ENCODE measurements around the gene HSD11B1L. TPM values are rescaled to one million over a fixed set of nuclear protein-coding genes. Genes with fewer than 3 reads are reported as not detected.

The HSD11B1L gene
- total RNA-seq: 5.3 and 8.4 TPM in 2 replicates

GRCh38 chr19:5680437-5681368, at the start of gene HSD11B1L, which contains the start of gene MICOS13:
Gene HSD11B1L (plus strand): TSS chr19:5681027. CDS start chr19:5684833, 3,806 bp downstream.
Gene MICOS13 (minus strand): TSS chr19:5680516. CDS start chr19:5680486, 30 bp downstream.

GRCh38 chr19:5690125-5690954, 9.5 kb downstream of the HSD11B1L start, which contains the start of gene RPL36:
Gene RPL36 (plus strand): TSS chr19:5690295. CDS start chr19:5690508, 213 bp downstream.

GRCh38 chr19:5719961-5720790, 39.3 kb downstream of the HSD11B1L start, which contains the start of the genes CATSPERD and LONP1:
Gene CATSPERD (plus strand): TSS chr19:5720637. CDS start chr19:5720738, 101 bp downstream.
Gene LONP1 (minus strand): TSS chr19:5720146. CDS start chr19:5720132, 14 bp downstream.

Other genes with a start within 250 kb of the HSD11B1L start
- gene ZNRF4, start 225.6 kb upstream of the HSD11B1L start, total RNA-seq: not detected in 2 replicates
- gene TINCR, start 113.1 kb upstream of the HSD11B1L start, total RNA-seq: under 0.01 and 0.09 TPM in 2 replicates
- gene SAFB2, start 58.3 kb upstream of the HSD11B1L start, total RNA-seq: 31.3 and 42.9 TPM in 2 replicates
- gene SAFB, start 57.9 kb upstream of the HSD11B1L start, total RNA-seq: 54.3 and 61.3 TPM in 2 replicates
- gene MICOS13, start 511 bp upstream of the HSD11B1L start, total RNA-seq: 63.3 and 70.9 TPM in 2 replicates
- 815 and 826 TPM in 2 replicates for gene RPL36, start 9.3 kb downstream of the HSD11B1L start, total RNA-seq
- 69.6 and 119 TPM in 2 replicates for gene LONP1, start 39.1 kb downstream of the HSD11B1L start, total RNA-seq
- gene CATSPERD, start 39.6 kb downstream of the HSD11B1L start, total RNA-seq: not detected in 2 replicates
- gene PRR22, start 103.7 kb downstream of the HSD11B1L start, total RNA-seq: 0.19 and 0.27 TPM in 2 replicates
- gene DUS3L, start 110.1 kb downstream of the HSD11B1L start, total RNA-seq: 25.2 and 33.4 TPM in 2 replicates
- gene NRTN, start 124.0 kb downstream of the HSD11B1L start, total RNA-seq: 0.09 TPM in 1 of 2 replicates, not detected in the other
- gene FUT6, start 158.7 kb downstream of the HSD11B1L start, total RNA-seq: not detected in 2 replicates
- not detected in 2 replicates for gene FUT3, start 170.4 kb downstream of the HSD11B1L start, total RNA-seq
- gene FUT5, start 189.5 kb downstream of the HSD11B1L start, total RNA-seq: not detected in 2 replicates
- 235 and 266 TPM in 2 replicates for gene NDUFA11, start 222.8 kb downstream of the HSD11B1L start, total RNA-seq
- gene VMAC, start 223.8 kb downstream of the HSD11B1L start, total RNA-seq: 3.2 and 4.8 TPM in 2 replicates
- 1.3 and 3.5 TPM in 2 replicates for gene CAPS, start 233.2 kb downstream of the HSD11B1L start, total RNA-seq

Data from endothelial cell of coronary artery (primary cell).